IMR-90 (cell line): ENCODE data around the gene SLCO3A1. TPM values are rescaled to one million over a fixed set of nuclear protein-coding genes. Genes with fewer than 3 reads are reported as not detected.

Source experiments
- ATAC-seq: fragments of 200-7000 bp; cut with Tn5 transposase; 2 replicates; pipeline ENCODE4 v1.9.1; 2020; ENCODE audit warnings: low read depth, mild to moderate bottlenecking, moderate library complexity
- BruUV-seq: library from RNA; stranded (reverse); fragments of 400-500 nt; replicated peaks from 2 replicates; lab custom pipeline; 2021; lab: Mats Ljungman, UMichigan
- CTCF ChIA-PET: fragments of 300-600 bp; formaldehyde crosslinking; extraction: SDS; loops from one replicate; lab custom pipeline; 2021; ENCODE audit warnings: antibody characterized with exemption; lab: Yijun Ruan, JAX
- POLR2A ChIA-PET: fragments of 300-600 bp; sonication (Branson Sonifier 250); formaldehyde crosslinking; loops from one replicate; lab custom pipeline; 2022; ENCODE audit warnings: antibody characterized with exemption; ENCODE audit not compliant: unreplicated experiment; lab: Charles Lee
- DNase-seq: peaks from one replicate; pipeline ENCODE4 v3.0.0; 2013
- H2AFZ ChIP-seq: replicated peaks from 2 replicates; pipeline ENCODE3; 2013; ENCODE audit warnings: low read length, mild to moderate bottlenecking; ENCODE audit not compliant: poor library complexity
- H2AK5ac ChIP-seq: 2 replicates; pipeline ENCODE4 v1.6.1; 2013; ENCODE audit warnings: low read depth, low read length, inconsistent platforms
- H2AK9ac ChIP-seq: replicated peaks from 2 replicates; pipeline ENCODE3; 2013; ENCODE audit warnings: mild to moderate bottlenecking, low read depth, low read length, moderate library complexity; ENCODE audit not compliant: poor library complexity
- H2BK120ac ChIP-seq: 2 replicates; pipeline ENCODE4 v1.6.1; 2013; ENCODE audit warnings: low read depth, low read length, inconsistent platforms
- H2BK15ac ChIP-seq: 3 replicates; pipeline ENCODE4 v1.6.1; 2013; ENCODE audit warnings: low read depth, low read length, inconsistent platforms
- H2BK20ac ChIP-seq: 2 replicates; pipeline ENCODE4 v1.6.1; 2013; ENCODE audit warnings: low read depth, mild to moderate bottlenecking, inconsistent platforms, low read length, moderate library complexity
- H2BK5ac ChIP-seq: 2 replicates; pipeline ENCODE4 v1.6.1; 2013; ENCODE audit warnings: mild to moderate bottlenecking, low read depth, low read length, inconsistent platforms; ENCODE audit not compliant: poor library complexity, severe bottlenecking
- H3K14ac ChIP-seq: replicated peaks from 2 replicates; pipeline ENCODE4 v1.6.1; 2013; ENCODE audit warnings: low read depth, low read length, inconsistent platforms
- H3K18ac ChIP-seq: 2 replicates; pipeline ENCODE4 v1.6.1; 2013; ENCODE audit warnings: low read depth, low read length, control low read depth
- H3K23ac ChIP-seq: 2 replicates; pipeline ENCODE4 v1.6.1; 2013; ENCODE audit warnings: low read depth, low read length, inconsistent platforms
- H3K27ac ChIP-seq: 2 replicates; pipeline ENCODE4 v1.5.1; 2013; ENCODE audit warnings: mild to moderate bottlenecking, control low read depth, low read length; ENCODE audit not compliant: insufficient read depth
- H3K27me3 ChIP-seq: 2 replicates; pipeline ENCODE4 v1.6.1; 2013; ENCODE audit warnings: low read length; ENCODE audit not compliant: control insufficient read depth, insufficient read depth
- H3K36me3 ChIP-seq: 2 replicates; pipeline ENCODE4 v1.6.1; 2013; ENCODE audit warnings: low read length, mixed read lengths; ENCODE audit not compliant: control insufficient read depth, insufficient read depth
- H3K4ac ChIP-seq: 2 replicates; pipeline ENCODE4 v1.6.1; 2013; ENCODE audit warnings: low read depth, low read length, inconsistent platforms
- H3K4me1 ChIP-seq: 2 replicates; pipeline ENCODE4 v1.6.1; 2013; ENCODE audit warnings: low read length, mixed read lengths; ENCODE audit not compliant: control insufficient read depth, insufficient read depth
- H3K4me2 ChIP-seq: 2 replicates; pipeline ENCODE4 v1.6.1; 2013; ENCODE audit warnings: low read depth, mild to moderate bottlenecking, control low read depth, low read length, moderate library complexity
- H3K4me3 ChIP-seq: 2 replicates; pipeline ENCODE4 v1.5.1; 2013; ENCODE audit warnings: low read depth, mild to moderate bottlenecking, control low read depth, low read length, moderate library complexity; ENCODE audit not compliant: insufficient read depth
- H3K56ac ChIP-seq: 2 replicates; pipeline ENCODE4 v1.6.1; 2013; ENCODE audit warnings: low read length, inconsistent platforms; ENCODE audit not compliant: insufficient read depth; ENCODE audit errors: extremely low read depth
- H3K79me1 ChIP-seq, 2 experiments: 2 replicates each; pipeline ENCODE4 v1.6.1; 2013; ENCODE audit warnings: low read length in 2 of 2, inconsistent platforms in 1 of 2, low read depth in 1 of 2
- H3K9ac ChIP-seq: 2 replicates; pipeline ENCODE4 v1.6.1; 2013; ENCODE audit warnings: low read depth, low read length, control low read depth
- H3K9me1 ChIP-seq: 2 replicates; pipeline ENCODE4 v1.6.1; 2013; ENCODE audit warnings: low read length, inconsistent platforms; ENCODE audit not compliant: insufficient read depth
- H3K9me3 ChIP-seq: 2 replicates; pipeline ENCODE4 v1.6.1; 2013; ENCODE audit warnings: low read length; ENCODE audit not compliant: control insufficient read depth, insufficient read depth
- H4K20me1 ChIP-seq: 2 replicates; pipeline ENCODE4 v1.6.1; 2013; ENCODE audit warnings: low read length, inconsistent platforms; ENCODE audit not compliant: insufficient read depth
- H4K5ac ChIP-seq: 2 replicates; pipeline ENCODE4 v1.6.1; 2013; ENCODE audit warnings: mild to moderate bottlenecking, low read depth, low read length, control low read depth
- H4K8ac ChIP-seq, 2 experiments: 2 replicates each; pipeline ENCODE4 v1.6.1; 2013; ENCODE audit warnings: low read depth in 2 of 2, low read length in 2 of 2, control low read depth in 1 of 2, inconsistent platforms in 1 of 2
- H4K91ac ChIP-seq: 2 replicates; pipeline ENCODE4 v1.6.1; 2013; ENCODE audit warnings: low read depth, low read length, inconsistent platforms; ENCODE audit not compliant: insufficient read depth
- CHD1 ChIP-seq: IDR thresholded peaks from 2 replicates; pipeline ENCODE4 v1.6.1; 2012; ENCODE audit warnings: low read depth, low read length, improper control_type of control experiment
- FOS ChIP-seq: fragments of 150-350 bp; IDR thresholded peaks from 2 replicates; pipeline ENCODE4 v1.6.1; 2016; ENCODE audit warnings: low read depth, low read length
- MAZ ChIP-seq: IDR thresholded peaks from 2 replicates; pipeline ENCODE4 v1.6.1; 2012; ENCODE audit warnings: low read depth, mild to moderate bottlenecking, low read length, improper control_type of control experiment, moderate library complexity, borderline replicate concordance
- MXI1 ChIP-seq: IDR thresholded peaks from 2 replicates; pipeline ENCODE4 v1.6.1; 2012; ENCODE audit warnings: low read depth, mild to moderate bottlenecking, low read length, moderate library complexity, borderline replicate concordance
- POLR2A ChIP-seq: IDR thresholded peaks from 2 replicates; pipeline ENCODE4 v1.6.1; 2012; ENCODE audit warnings: mild to moderate bottlenecking, low read depth, low read length
- RAD21 ChIP-seq: IDR thresholded peaks from 2 replicates; pipeline ENCODE4 v1.6.1; 2012; ENCODE audit warnings: low read length, improper control_type of control experiment
- RCOR1 ChIP-seq: IDR thresholded peaks from 2 replicates; pipeline ENCODE4 v1.6.1; 2012; ENCODE audit warnings: mild to moderate bottlenecking, low read length, improper control_type of control experiment; ENCODE audit not compliant: insufficient replicate concordance
- SMC3 ChIP-seq: fragments of 150-350 bp; IDR thresholded peaks from 2 replicates; pipeline ENCODE4 v1.6.1; 2016; ENCODE audit warnings: low read depth, mild to moderate bottlenecking, antibody characterized with exemption, low read length, moderate library complexity
- WGBS, 2 experiments: methylation state at CpG; one replicate each; pipeline versions ENCODE4 v1.1.5 to v1.1.7; 2013; ENCODE audit warnings: missing lambda C conversion rate in 2 of 2; ENCODE audit not compliant: insufficient read length in 1 of 2; ENCODE audit errors: extremely low coverage in 2 of 2; 5-methylcytosine and 5-hydroxymethylcytosine counted together
- dilution Hi-C: fragments of 300-500 bp; cut with HindIII; formaldehyde crosslinking; loops from one replicate; pipeline ENCODE4 v1.14.3; 2018; ENCODE audit warnings: low sequenced_read_pairs; ENCODE audit not compliant: unreplicated experiment
- in situ Hi-C: fragments of 300-500 bp; cut with MboI; formaldehyde crosslinking; loops from 3 replicates; pipeline ENCODE4 v1.14.3; 2019; ENCODE audit warnings: low sequenced_read_pairs, inconsistent platforms, mixed read lengths
- intact Hi-C: fragments of 100-400 bp; cut with micrococcal nuclease; formaldehyde crosslinking; loops from 2 replicates; pipeline ENCODE4 v1.10.0; 2022
- polyA plus RNA-seq, 3 experiments: library from polyadenylated mRNA; depleted of rRNA; stranded (reverse); fragments of >200 nt; gene quantifications; 2 replicates each; pipeline ENCODE4 v1.2.3, GENCODE V29; 2012; ENCODE audit warnings: low replicate concordance in 1 of 3
- total RNA-seq: library from RNA; depleted of rRNA; stranded (reverse); fragments of >200 nt; gene quantifications from 2 replicates; pipeline ENCODE4 v1.2.3, GENCODE V29; 2012
- TF ChIP-seq, protein P1 (sequence below): fragments of 150-350 bp; IDR thresholded peaks from 2 replicates; pipeline ENCODE4 v1.6.1; 2017; ENCODE audit warnings: mild to moderate bottlenecking, antibody characterized with exemption, low read length, low read depth
- TF ChIP-seq, protein P2 (sequence below): conservative IDR thresholded peaks from 2 replicates; pipeline ENCODE4 v1.5.1; 2012; ENCODE audit warnings: mild to moderate bottlenecking, low read depth, low read length, improper control_type of control experiment

SLCO3A1 gene
- total and polyA plus RNA-seq, 2 of the 4 experiments (the other 2 are of a cell fraction): 4.7 to 8.1 TPM

DNA sequence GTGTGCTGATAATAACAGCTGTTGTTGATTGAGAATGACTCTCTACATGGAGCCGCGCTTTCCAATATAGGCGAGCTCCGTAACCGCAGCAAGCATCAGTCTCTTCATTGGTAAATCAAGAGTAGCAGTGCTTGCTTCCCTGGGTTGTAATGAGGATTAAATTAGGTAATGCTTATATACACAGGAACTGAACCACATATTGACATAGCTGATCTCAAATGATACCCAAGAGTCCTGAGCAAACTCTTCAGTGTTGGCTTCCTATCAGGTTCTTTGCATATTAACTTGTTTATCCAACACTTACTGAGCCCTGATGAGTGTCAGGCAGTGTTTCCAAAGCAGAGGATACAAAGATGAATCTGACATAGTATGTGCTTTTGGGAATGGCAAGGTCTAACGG lies 46.4 kb upstream of the SLCO3A1 start:
- Histone ChIP-seq H3K9me3 (no peaks in the 10 kb centered on the region), H3K18ac (no peak overlapping the region), H3K27me3 (no peaks in the 10 kb centered on the region), H2AK9ac (no peak overlapping the region), H2BK15ac (no peak overlapping the region), H3K4me3 (no peak overlapping the region), H2AFZ (no peak overlapping the region), H3K27ac (no peak overlapping the region), H3K23ac (no peak overlapping the region), H3K56ac (no peak overlapping the region), H3K9me1 (no peaks in the 10 kb centered on the region), H4K8ac (no peak overlapping the region), H2AK5ac (no peak overlapping the region), H3K9ac (no peak overlapping the region), H4K91ac (no peak overlapping the region), H3K4me2 (no peak overlapping the region), H3K4me1 (no peaks in the 10 kb centered on the region), H3K36me3 (no peaks in the 10 kb centered on the region), H4K20me1 (no peaks in the 10 kb centered on the region), H2BK5ac (no peak overlapping the region), H2BK120ac (no peak overlapping the region), H2BK20ac (no peak overlapping the region), H3K14ac (no peak overlapping the region), H3K4ac (no peak overlapping the region), H4K5ac (no peak overlapping the region), H3K79me1 (no peaks in the 10 kb centered on the region)
- no peak for ATAC-seq
- in situ Hi-C loops (no loop called here), dilution Hi-C loops (no loop called here), intact Hi-C loops (no loop called here)
- POLR2A ChIA-PET: no interaction called here
- no CpG with 5 or more reads among the region's 6 CpGs for WGBS, 2 experiments
- no peak for TF ChIP-seq RAD21
- TF ChIP-seq MXI1: no peak
- TF ChIP-seq POLR2A: no peak
- TF ChIP-seq, protein P1, sequence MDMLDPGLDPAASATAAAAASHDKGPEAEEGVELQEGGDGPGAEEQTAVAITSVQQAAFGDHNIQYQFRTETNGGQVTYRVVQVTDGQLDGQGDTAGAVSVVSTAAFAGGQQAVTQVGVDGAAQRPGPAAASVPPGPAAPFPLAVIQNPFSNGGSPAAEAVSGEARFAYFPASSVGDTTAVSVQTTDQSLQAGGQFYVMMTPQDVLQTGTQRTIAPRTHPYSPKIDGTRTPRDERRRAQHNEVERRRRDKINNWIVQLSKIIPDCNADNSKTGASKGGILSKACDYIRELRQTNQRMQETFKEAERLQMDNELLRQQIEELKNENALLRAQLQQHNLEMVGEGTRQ: no peak
- no peak for TF ChIP-seq MAZ
- TF ChIP-seq FOS: no peak
- no peak for TF ChIP-seq SMC3
- TF ChIP-seq RCOR1: no peak
- TF ChIP-seq CHD1: no peak
- TF ChIP-seq, protein P2, sequence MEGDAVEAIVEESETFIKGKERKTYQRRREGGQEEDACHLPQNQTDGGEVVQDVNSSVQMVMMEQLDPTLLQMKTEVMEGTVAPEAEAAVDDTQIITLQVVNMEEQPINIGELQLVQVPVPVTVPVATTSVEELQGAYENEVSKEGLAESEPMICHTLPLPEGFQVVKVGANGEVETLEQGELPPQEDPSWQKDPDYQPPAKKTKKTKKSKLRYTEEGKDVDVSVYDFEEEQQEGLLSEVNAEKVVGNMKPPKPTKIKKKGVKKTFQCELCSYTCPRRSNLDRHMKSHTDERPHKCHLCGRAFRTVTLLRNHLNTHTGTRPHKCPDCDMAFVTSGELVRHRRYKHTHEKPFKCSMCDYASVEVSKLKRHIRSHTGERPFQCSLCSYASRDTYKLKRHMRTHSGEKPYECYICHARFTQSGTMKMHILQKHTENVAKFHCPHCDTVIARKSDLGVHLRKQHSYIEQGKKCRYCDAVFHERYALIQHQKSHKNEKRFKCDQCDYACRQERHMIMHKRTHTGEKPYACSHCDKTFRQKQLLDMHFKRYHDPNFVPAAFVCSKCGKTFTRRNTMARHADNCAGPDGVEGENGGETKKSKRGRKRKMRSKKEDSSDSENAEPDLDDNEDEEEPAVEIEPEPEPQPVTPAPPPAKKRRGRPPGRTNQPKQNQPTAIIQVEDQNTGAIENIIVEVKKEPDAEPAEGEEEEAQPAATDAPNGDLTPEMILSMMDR: no peak
- no TSS peak for BruUV-seq
- CTCF ChIA-PET: no interaction called here
- no peak for DNase-seq
